ENCODE data around the gene ACTL8.

- TF ChIP-seq, protein P1, sequence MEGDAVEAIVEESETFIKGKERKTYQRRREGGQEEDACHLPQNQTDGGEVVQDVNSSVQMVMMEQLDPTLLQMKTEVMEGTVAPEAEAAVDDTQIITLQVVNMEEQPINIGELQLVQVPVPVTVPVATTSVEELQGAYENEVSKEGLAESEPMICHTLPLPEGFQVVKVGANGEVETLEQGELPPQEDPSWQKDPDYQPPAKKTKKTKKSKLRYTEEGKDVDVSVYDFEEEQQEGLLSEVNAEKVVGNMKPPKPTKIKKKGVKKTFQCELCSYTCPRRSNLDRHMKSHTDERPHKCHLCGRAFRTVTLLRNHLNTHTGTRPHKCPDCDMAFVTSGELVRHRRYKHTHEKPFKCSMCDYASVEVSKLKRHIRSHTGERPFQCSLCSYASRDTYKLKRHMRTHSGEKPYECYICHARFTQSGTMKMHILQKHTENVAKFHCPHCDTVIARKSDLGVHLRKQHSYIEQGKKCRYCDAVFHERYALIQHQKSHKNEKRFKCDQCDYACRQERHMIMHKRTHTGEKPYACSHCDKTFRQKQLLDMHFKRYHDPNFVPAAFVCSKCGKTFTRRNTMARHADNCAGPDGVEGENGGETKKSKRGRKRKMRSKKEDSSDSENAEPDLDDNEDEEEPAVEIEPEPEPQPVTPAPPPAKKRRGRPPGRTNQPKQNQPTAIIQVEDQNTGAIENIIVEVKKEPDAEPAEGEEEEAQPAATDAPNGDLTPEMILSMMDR (IDR thresholded peaks at IDR 0.05; ENCODE audit: insufficient read depth, low read length): no peak
- TF ChIP-seq, protein P2, sequence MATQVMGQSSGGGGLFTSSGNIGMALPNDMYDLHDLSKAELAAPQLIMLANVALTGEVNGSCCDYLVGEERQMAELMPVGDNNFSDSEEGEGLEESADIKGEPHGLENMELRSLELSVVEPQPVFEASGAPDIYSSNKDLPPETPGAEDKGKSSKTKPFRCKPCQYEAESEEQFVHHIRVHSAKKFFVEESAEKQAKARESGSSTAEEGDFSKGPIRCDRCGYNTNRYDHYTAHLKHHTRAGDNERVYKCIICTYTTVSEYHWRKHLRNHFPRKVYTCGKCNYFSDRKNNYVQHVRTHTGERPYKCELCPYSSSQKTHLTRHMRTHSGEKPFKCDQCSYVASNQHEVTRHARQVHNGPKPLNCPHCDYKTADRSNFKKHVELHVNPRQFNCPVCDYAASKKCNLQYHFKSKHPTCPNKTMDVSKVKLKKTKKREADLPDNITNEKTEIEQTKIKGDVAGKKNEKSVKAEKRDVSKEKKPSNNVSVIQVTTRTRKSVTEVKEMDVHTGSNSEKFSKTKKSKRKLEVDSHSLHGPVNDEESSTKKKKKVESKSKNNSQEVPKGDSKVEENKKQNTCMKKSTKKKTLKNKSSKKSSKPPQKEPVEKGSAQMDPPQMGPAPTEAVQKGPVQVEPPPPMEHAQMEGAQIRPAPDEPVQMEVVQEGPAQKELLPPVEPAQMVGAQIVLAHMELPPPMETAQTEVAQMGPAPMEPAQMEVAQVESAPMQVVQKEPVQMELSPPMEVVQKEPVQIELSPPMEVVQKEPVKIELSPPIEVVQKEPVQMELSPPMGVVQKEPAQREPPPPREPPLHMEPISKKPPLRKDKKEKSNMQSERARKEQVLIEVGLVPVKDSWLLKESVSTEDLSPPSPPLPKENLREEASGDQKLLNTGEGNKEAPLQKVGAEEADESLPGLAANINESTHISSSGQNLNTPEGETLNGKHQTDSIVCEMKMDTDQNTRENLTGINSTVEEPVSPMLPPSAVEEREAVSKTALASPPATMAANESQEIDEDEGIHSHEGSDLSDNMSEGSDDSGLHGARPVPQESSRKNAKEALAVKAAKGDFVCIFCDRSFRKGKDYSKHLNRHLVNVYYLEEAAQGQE (IDR thresholded peaks at IDR 0.05; ENCODE audit: insufficient replicate concordance, low read depth): no peak
- no peak for TF ChIP-seq POLR2AphosphoS5 (IDR thresholded peaks at IDR 0.05; ENCODE audit: low read depth)
- no peak for TF ChIP-seq GABPA (IDR thresholded peaks at IDR 0.05; ENCODE audit: low read depth)
These were observed 9.6 kb upstream of the ACTL8 start for GRCh38 chr1:17745479-17745955.
